Measurements from ENCODE around the gene STK4.

STK4 gene

GRCh38 chr20:45117581-45117980 is 151.3 kb downstream of the STK4 start:
- DNase-seq, result no peak

DNA sequence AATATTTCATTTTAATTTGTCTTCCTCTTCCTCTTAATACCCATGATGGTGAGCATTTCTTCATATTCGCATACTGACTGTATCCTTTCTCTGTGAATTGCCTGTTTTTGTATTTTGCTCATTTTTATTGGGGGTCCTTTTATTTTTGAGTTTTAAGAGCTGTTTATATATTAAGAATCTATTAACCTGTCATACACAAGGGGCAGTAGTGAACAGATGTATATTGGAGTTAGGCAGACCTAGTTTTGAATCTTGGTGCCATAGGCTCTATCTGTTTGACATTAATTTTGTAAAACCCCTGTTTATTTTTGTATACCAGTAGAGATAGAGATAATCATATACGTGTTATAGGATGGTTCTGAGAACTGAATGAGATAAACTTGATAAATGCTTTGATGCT is 151.7 kb downstream of the STK4 start:
- DNase-seq, result no peak

- DNase-seq, result no peak
Observed at GRCh38 chr20:45119556-45120266, 153.4 kb downstream of the STK4 start.

DNA sequence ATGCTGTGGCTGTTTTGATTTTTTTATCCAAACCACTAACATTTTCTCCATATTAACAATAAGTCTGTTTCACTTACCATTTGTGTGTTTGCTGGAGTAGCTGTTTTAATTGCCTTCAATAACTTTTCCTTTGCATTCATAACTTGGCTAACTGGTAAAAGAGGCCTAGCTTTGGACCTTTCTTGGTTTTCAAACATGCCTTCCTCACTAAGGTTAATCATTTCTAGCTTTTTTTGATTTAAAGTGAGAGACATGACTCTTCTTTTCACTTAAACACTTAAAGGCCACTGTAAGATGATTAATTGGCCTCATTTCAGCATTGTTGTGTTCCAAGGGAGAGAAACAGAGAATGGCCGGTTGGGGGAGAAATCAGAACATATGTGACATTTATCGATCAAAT is 155.1 kb downstream of the STK4 start:
- no peak for DNase-seq

DNA sequence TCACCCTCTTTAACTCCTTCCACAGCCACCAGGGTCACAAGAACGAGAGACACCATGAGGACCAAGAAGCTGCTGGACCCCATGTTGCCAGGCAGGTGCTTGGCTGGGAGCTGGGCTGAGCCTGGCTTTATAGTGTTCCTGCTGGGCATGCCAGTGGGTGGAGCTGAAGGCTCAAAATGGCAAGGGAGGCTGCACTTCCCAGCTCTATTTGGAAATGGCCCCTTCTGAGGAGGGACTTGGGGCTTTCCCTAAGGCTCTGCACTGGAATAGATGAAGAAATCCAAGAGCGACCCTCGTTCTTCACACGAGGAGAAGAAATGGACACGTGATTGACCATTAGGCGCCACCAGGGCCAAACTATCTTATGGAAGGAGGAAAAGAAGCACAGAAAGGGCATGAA is 158.1 kb downstream of the STK4 start, which contains the start of gene WFDC12:
Gene WFDC12 (minus strand): TSS at position 101 of the 400 bp plus-strand sequence. CDS start 18 bp downstream, at position 83.
- no peak for DNase-seq

DNA sequence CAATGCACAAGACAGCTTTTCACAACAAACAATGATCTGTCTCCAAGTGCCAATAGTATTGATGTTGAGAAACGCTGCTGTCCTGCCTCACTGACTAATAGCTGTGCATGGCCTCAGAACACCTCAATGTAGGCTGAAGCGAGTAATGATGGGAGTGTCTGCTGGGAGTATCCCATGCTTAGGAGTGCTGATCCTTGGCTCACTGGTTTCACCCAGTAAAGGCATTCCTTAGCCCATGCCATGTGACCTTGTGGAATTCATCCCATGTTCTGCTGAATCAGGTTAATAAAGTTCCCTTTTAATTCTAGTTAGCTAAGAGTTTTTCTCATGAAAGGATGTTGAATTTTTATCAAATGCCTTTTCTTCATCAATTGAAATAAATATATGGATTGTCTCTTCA is 161.8 kb downstream of the STK4 start:
- no peak for DNase-seq

Measured in activated CD4-positive, alpha-beta T cell treated with anti-CD3 and anti-CD28 coated beads, Interleukin-2, amount 50 U/mL, for 16 hours (primary cell).